WTC11 (cell line): ENCODE data around the gene DEFB113. TPM values are rescaled to one million over a fixed set of nuclear protein-coding genes. Genes with fewer than 3 reads are reported as not detected.

Experiments
- ATAC-seq: fragments of 200-7000 bp; cut with Tn5 transposase; 2 replicates; pipeline ENCODE4 v1.10.0; 2021; ENCODE audit warnings: mild to moderate bottlenecking, moderate library complexity
- CTCF ChIA-PET: fragments of 300-600 bp; sonication (Branson Sonifier 250); formaldehyde crosslinking; loops from one replicate; lab custom pipeline; 2021; ENCODE audit warnings: antibody characterized with exemption; lab: Charles Lee
- POLR2A ChIA-PET: fragments of 350-600 bp; sonication (Branson Sonifier 250); formaldehyde crosslinking; loops from one replicate; lab custom pipeline; 2021; ENCODE audit warnings: antibody characterized with exemption; lab: Charles Lee
- DNase-seq: peaks from one replicate; pipeline ENCODE4 v3.0.0; 2021; ENCODE audit warnings: low spot score
- H3K27ac Mint-ChIP-seq: 2 replicates; pipeline ENCODE4 v1.8.0; 2021; ENCODE audit warnings: mixed read lengths
- H3K27me3 Mint-ChIP-seq: 2 replicates; pipeline ENCODE4 v1.8.0; 2021; ENCODE audit warnings: low read depth, mild to moderate bottlenecking, moderate library complexity, mixed read lengths
- H3K36me3 Mint-ChIP-seq: 2 replicates; pipeline ENCODE4 v1.8.0; 2021; ENCODE audit warnings: mixed read lengths
- H3K4me1 Mint-ChIP-seq: 2 replicates; pipeline ENCODE4 v1.8.0; 2022; ENCODE audit warnings: mixed read lengths
- H3K4me3 Mint-ChIP-seq: 2 replicates; pipeline ENCODE4 v1.8.0; 2021; ENCODE audit warnings: mild to moderate bottlenecking, moderate library complexity, mixed read lengths
- H3K9me3 Mint-ChIP-seq: 2 replicates; pipeline ENCODE4 v1.8.0; 2021; ENCODE audit warnings: mixed read lengths
- ATF6 ChIP-seq: sonication (generic); formaldehyde crosslinking; IDR thresholded peaks from 2 replicates; pipeline ENCODE4 v1.8.1; 2023; ENCODE audit warnings: mild to moderate bottlenecking, missing genetic modification reagents
- CBFB ChIP-seq: sonication (generic); formaldehyde crosslinking; IDR thresholded peaks from 2 replicates; pipeline ENCODE4 v1.8.1; 2022; ENCODE audit warnings: mild to moderate bottlenecking, low read depth, missing genetic modification reagents
- CREM ChIP-seq: sonication (generic); formaldehyde crosslinking; IDR thresholded peaks from 2 replicates; pipeline ENCODE4 v1.8.1; 2022; ENCODE audit warnings: mild to moderate bottlenecking, missing genetic modification reagents, moderate library complexity
- FOXK1 ChIP-seq: sonication (generic); formaldehyde crosslinking; IDR thresholded peaks from 2 replicates; pipeline ENCODE4 v1.8.0; 2022; ENCODE audit warnings: mild to moderate bottlenecking, moderate library complexity, missing genetic modification reagents
- JAZF1 ChIP-seq: fragments of 250-450 bp; sonication (Bioruptor Pico); IDR thresholded peaks from 2 replicates; pipeline ENCODE4 v1.9.0; 2021; ENCODE audit warnings: moderate library complexity, mild to moderate bottlenecking, inconsistent platforms
- NR3C1 ChIP-seq: sonication (generic); formaldehyde crosslinking; conservative IDR thresholded peaks from 2 replicates; pipeline ENCODE4 v1.8.1; 2023; ENCODE audit warnings: low read depth, mild to moderate bottlenecking, missing genetic modification reagents
- PRDM15 ChIP-seq: sonication (generic); formaldehyde crosslinking; IDR thresholded peaks from 2 replicates; pipeline ENCODE4 v1.8.0; 2022; ENCODE audit warnings: missing genetic modification reagents
- SMAD3 ChIP-seq: sonication (generic); formaldehyde crosslinking; IDR thresholded peaks from 2 replicates; pipeline ENCODE4 v1.8.0; 2022; ENCODE audit warnings: missing genetic modification reagents, mild to moderate bottlenecking, borderline replicate concordance
- SMAD4 ChIP-seq: sonication (generic); formaldehyde crosslinking; IDR thresholded peaks from 2 replicates; pipeline ENCODE4 v1.8.0; 2022; ENCODE audit warnings: mild to moderate bottlenecking, missing genetic modification reagents
- STAT6 ChIP-seq: sonication (generic); formaldehyde crosslinking; conservative IDR thresholded peaks from 2 replicates; pipeline ENCODE4 v1.8.1; 2023; ENCODE audit warnings: mild to moderate bottlenecking, low read depth, missing genetic modification reagents, moderate library complexity
- TCF7 ChIP-seq: sonication (generic); formaldehyde crosslinking; IDR thresholded peaks from 2 replicates; pipeline ENCODE4 v1.8.0; 2022; ENCODE audit warnings: mild to moderate bottlenecking, low read depth, missing genetic modification reagents, moderate library complexity
- TEAD1 ChIP-seq: sonication (generic); formaldehyde crosslinking; IDR thresholded peaks from 2 replicates; pipeline ENCODE4 v1.8.0; 2022; ENCODE audit warnings: mild to moderate bottlenecking, missing genetic modification reagents
- TEAD4 ChIP-seq: sonication (generic); formaldehyde crosslinking; IDR thresholded peaks from 2 replicates; pipeline ENCODE4 v1.8.0; 2022; ENCODE audit warnings: mild to moderate bottlenecking, missing genetic modification reagents
- ZBTB21 ChIP-seq: sonication (generic); formaldehyde crosslinking; IDR thresholded peaks from 2 replicates; pipeline ENCODE4 v1.8.1; 2023; ENCODE audit warnings: mild to moderate bottlenecking, missing genetic modification reagents, borderline replicate concordance
- ZNF121 ChIP-seq: sonication (generic); formaldehyde crosslinking; IDR thresholded peaks from 2 replicates; pipeline ENCODE4 v1.8.0; 2023; ENCODE audit warnings: missing genetic modification reagents
- ZNF138 ChIP-seq: sonication (generic); formaldehyde crosslinking; conservative IDR thresholded peaks from 2 replicates; pipeline ENCODE4 v1.8.1; 2022; ENCODE audit warnings: mild to moderate bottlenecking, moderate library complexity, missing genetic modification reagents
- ZNF232 ChIP-seq: sonication (generic); formaldehyde crosslinking; IDR thresholded peaks from 2 replicates; pipeline ENCODE4 v1.8.0; 2022; ENCODE audit warnings: mild to moderate bottlenecking, missing genetic modification reagents
- ZNF281 ChIP-seq: sonication (generic); formaldehyde crosslinking; IDR thresholded peaks from 2 replicates; pipeline ENCODE4 v1.8.0; 2023; ENCODE audit warnings: mild to moderate bottlenecking, missing genetic modification reagents
- ZNF396 ChIP-seq: fragments of 250-450 bp; sonication (Bioruptor Pico); IDR thresholded peaks from 2 replicates; pipeline ENCODE4 v1.8.0; 2021; ENCODE audit warnings: mild to moderate bottlenecking, moderate library complexity, borderline replicate concordance
- ZNF425 ChIP-seq: fragments of 250-450 bp; sonication (Bioruptor Pico); conservative IDR thresholded peaks from 2 replicates; pipeline ENCODE4 v1.9.0; 2021; ENCODE audit warnings: mild to moderate bottlenecking
- total RNA-seq: library from RNA; stranded (reverse); gene quantifications from 3 replicates; pipeline ENCODE4 v1.2.3, GENCODE V29; 2021
- TF ChIP-seq, protein P1 (sequence below): fragments of 200-600 bp; IDR thresholded peaks from 2 replicates; pipeline ENCODE4 v1.8.0; 2022; ENCODE audit warnings: antibody characterized with exemption

The DEFB113 gene
- total RNA-seq, 1 experiment from 2014 or later: not detected

DNA sequence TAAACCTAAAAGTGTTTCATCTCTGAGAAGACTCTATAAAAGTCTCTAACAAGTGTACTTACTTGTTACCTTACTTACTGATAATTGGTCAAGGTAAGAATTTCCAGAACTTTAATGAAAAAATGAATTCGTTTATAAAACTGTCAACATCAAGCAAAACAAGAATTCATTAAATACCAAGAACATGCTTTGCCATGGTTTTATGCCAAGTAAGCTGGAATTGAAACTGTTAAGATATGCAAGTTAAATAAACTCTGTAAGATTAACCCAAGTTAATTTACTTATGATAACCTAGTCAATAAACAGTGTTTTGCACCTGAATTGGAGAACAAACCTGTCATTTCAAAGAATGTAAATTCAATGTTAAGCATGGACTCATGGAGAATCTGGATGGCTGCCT, 17.1 kb upstream of the DEFB113 start:
- no peak overlapping the region for H3K27ac Mint-ChIP-seq
- H3K9me3 Mint-ChIP-seq: peaks cover 13% of the 10 kb centered on the region
- H3K4me3 Mint-ChIP-seq: no peak overlapping the region
- no peaks in the 10 kb centered on the region for H3K27me3 Mint-ChIP-seq
- ChIA-PET POLR2A (no interaction called here), CTCF (no interaction called here)
- no peak for TF ChIP-seq ZBTB21
- no peak for TF ChIP-seq ZNF425 (CRISPR knock-in tag)
- no peak for TF ChIP-seq ATF6
- TF ChIP-seq CREM (CRISPR knock-in tag): no peak
- TF ChIP-seq ZNF232 (CRISPR knock-in tag): no peak
- no peak for TF ChIP-seq TEAD1 (CRISPR knock-in tag)
- TF ChIP-seq ZNF121: no peak
- TF ChIP-seq JAZF1: no peak
- no peak for TF ChIP-seq NR3C1
- TF ChIP-seq SMAD4 (CRISPR knock-in tag): no peak
- no peak for TF ChIP-seq TEAD4 (CRISPR knock-in tag)
- no peak for TF ChIP-seq CBFB
- H3K36me3 Mint-ChIP-seq: peaks cover 3% of the 10 kb centered on the region; the same call in 1 of the 2 replicates
- H3K4me1 Mint-ChIP-seq: peaks cover 21% of the 10 kb centered on the region
- no peak for DNase-seq
- ATAC-seq: no peak

DNA sequence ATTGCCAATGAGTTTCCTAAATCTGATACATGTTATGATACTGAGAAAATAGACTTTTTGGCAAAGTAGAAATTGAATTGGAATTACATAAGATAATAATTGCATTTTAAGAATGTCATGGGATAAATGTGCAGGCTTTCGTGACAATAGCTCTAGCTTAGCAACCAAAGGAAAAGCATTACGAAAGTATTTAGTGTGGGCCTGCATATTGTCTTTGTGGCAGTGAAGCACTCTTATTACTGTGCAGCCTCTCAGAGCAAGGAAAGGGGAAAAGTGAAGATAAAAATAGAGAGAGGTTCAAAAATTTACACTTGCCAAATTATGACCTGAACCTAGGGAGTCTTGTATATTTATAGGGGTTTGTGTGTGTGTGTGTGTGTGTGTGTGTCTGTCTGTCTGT, 12.6 kb upstream of the DEFB113 start:
- DNase-seq: no peak
- Mint-ChIP-seq H3K36me3 (peaks cover 3% of the 10 kb centered on the region; the same call in 1 of the 2 replicates), H3K4me3 (no peak overlapping the region), H3K27ac (no peak overlapping the region), H3K4me1 (peaks cover 24% of the 10 kb centered on the region), H3K27me3 (no peaks in the 10 kb centered on the region), H3K9me3 (peaks cover 8% of the 10 kb centered on the region)
- ChIA-PET POLR2A (no interaction called here), CTCF (no interaction called here)
- no peak for ATAC-seq
- TF ChIP-seq SMAD3 (CRISPR knock-in tag): no peak
- TF ChIP-seq STAT6: no peak
- TF ChIP-seq TCF7: no peak
- TF ChIP-seq ZNF138 (CRISPR knock-in tag): no peak
- TF ChIP-seq, protein P1, sequence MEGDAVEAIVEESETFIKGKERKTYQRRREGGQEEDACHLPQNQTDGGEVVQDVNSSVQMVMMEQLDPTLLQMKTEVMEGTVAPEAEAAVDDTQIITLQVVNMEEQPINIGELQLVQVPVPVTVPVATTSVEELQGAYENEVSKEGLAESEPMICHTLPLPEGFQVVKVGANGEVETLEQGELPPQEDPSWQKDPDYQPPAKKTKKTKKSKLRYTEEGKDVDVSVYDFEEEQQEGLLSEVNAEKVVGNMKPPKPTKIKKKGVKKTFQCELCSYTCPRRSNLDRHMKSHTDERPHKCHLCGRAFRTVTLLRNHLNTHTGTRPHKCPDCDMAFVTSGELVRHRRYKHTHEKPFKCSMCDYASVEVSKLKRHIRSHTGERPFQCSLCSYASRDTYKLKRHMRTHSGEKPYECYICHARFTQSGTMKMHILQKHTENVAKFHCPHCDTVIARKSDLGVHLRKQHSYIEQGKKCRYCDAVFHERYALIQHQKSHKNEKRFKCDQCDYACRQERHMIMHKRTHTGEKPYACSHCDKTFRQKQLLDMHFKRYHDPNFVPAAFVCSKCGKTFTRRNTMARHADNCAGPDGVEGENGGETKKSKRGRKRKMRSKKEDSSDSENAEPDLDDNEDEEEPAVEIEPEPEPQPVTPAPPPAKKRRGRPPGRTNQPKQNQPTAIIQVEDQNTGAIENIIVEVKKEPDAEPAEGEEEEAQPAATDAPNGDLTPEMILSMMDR: no peak
- no peak for TF ChIP-seq ZNF396 (CRISPR knock-in tag)
- no peak for TF ChIP-seq PRDM15 (CRISPR knock-in tag)
- no peak for TF ChIP-seq ZNF281 (CRISPR knock-in tag)
- TF ChIP-seq FOXK1 (CRISPR knock-in tag): no peak
- no peak for TF ChIP-seq TEAD4 (CRISPR knock-in tag)
